Choroid plexus epithelial cell (primary cell): ENCODE results near the gene ABR.
A peak's percentile ranks its signal among the peaks of the same experiment; 100 is the strongest.

Experiments used
- DNase-seq: peaks from one replicate; pipeline ENCODE4 v3.0.0-alpha.2; 2010; ENCODE audit warnings: low read depth
- H3K4me3 ChIP-seq: 2 replicates; pipeline ENCODE4 v1.5.1; 2011; ENCODE audit warnings: low read depth, mild to moderate bottlenecking, control low read depth, low read length, moderate library complexity
- TF ChIP-seq, protein P1 (sequence below): conservative IDR thresholded peaks from 2 replicates; pipeline ENCODE4 v1.5.1; 2011; ENCODE audit warnings: low read depth, mild to moderate bottlenecking, control low read depth, inconsistent platforms, low read length, moderate library complexity

ABR gene

DNA sequence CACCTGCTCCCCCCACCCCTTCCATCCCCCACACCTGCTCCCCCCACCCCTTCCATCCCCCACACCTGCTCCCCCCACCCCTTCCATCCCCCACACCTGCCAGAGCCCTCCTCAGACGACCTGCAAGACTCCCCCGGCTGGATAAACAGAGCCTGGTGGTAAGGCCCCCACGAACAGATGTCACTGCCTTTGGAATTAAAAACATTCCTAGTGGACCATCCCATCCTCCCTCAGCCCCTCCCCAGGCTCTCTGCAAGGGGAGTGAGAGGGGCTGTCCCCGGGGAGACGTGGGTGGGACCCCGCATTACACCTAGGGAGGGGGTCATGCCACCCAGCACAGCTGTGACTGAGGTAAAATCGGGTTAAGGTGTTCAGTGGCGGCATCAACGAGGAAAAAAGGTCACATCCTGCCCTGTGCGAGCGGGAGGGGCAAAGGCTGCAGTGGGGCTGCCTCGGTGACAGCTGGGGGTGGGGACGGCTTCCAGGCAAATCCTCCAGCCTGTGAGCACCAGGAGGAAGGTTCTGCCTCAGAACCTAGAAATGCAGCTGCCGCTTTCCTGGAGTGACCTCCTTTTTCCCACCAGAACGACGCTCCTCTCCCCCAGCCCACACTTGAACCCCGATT, 144.1 kb downstream of the ABR start:
- TF ChIP-seq, protein P1, sequence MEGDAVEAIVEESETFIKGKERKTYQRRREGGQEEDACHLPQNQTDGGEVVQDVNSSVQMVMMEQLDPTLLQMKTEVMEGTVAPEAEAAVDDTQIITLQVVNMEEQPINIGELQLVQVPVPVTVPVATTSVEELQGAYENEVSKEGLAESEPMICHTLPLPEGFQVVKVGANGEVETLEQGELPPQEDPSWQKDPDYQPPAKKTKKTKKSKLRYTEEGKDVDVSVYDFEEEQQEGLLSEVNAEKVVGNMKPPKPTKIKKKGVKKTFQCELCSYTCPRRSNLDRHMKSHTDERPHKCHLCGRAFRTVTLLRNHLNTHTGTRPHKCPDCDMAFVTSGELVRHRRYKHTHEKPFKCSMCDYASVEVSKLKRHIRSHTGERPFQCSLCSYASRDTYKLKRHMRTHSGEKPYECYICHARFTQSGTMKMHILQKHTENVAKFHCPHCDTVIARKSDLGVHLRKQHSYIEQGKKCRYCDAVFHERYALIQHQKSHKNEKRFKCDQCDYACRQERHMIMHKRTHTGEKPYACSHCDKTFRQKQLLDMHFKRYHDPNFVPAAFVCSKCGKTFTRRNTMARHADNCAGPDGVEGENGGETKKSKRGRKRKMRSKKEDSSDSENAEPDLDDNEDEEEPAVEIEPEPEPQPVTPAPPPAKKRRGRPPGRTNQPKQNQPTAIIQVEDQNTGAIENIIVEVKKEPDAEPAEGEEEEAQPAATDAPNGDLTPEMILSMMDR: no peak
- DNase-seq: no peak
- no peak overlapping the region for H3K4me3 ChIP-seq

DNA sequence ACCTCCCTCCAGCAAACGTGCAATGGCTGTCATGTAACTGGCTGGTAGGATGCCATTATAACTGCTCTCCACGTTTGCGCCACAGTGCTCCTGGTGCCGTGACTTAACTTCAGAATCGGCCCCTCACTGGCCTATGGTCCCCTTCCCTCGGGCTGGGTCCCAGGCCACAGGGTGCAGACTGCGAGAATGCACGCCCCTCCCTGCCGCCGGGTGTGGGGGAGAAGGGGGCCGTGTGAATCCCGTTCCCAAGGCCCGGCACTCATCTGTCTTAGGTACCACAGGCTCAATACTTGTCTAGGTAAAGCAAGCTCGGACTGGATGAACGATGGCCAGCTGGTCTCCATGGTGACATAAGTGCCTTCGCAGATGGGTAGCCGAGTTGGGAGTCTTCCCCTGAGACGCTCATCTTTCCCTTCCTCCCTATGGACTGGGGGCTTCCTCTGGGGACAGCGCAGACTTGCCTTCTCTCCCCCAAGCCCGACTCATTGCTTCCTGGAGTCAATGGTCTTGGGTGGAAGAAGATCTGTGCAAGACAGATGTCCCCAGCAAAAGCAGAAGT, 145.1 kb downstream of the ABR start:
- TF ChIP-seq, protein P1: no peak
- H3K4me3 ChIP-seq: no peak overlapping the region
- DNase-seq: no peak

DNA sequence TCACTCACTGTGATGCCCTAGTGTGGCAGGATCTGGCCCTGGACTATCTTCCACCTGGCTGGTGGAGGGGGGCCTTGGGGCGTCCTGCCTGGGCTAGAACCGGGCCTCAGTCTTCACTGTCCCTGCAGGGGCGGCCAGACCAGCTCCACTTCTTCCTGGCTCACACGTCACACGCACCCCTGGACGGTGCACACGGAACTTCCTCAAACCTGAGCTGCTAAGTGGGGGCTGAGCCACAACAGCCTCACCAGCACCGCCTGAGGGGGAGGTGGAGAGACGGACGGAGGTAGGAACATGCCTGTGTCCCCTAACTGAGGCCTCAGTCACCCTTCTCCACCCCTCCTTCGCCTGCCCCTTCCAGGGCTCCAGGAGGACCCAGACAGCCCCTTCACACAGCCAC, 146.3 kb downstream of the ABR start:
- DNase-seq: no peak
- TF ChIP-seq, protein P1: no peak
- no peak overlapping the region for H3K4me3 ChIP-seq

DNA sequence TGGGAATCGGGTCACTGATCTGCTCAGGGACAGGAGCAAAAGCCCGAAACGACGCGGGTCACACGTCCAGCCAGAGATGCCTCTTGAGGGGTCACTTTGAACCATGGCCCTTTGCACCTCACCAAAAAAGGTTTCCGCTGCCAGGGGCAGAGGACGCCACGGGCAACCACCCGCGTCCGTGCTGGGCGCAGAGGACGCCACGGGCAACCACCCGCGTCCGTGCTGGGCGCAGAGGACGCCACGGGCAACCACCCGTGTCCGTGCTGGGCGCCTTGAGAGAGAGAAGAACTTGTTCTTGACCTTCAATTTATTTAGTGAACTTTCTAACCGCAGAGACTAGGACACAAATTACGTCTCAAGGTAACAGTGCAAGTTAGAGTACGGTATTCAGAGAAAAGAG, 147.4 kb downstream of the ABR start:
- no peak overlapping the region for H3K4me3 ChIP-seq
- no peak for DNase-seq
- TF ChIP-seq, protein P1: no peak

DNA sequence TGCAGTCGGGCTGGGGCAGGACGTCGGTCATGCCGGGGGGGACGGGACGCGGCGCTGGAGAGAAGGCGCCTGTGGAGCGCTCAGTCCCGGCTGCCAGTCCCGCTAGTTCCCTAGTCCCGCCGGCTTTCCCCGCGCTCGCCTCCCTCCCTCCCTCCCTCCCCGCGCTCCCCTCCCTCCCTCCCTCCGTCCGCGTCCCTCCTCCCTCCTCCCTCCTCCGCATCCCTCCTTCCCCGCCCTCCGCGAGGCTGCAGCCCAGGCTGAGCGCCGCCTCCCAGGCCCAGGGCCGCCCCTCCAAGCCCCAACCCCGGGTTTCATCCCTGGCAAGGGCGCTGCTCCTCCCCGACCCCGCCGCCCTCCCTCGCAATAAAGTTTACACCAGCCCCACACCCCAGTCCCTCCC, 148.1 kb downstream of the ABR start:
- DNase-seq: peak; percentile 59
- H3K4me3 ChIP-seq: peak overlapping the region; percentile 49
- TF ChIP-seq, protein P1: no peak

DNA sequence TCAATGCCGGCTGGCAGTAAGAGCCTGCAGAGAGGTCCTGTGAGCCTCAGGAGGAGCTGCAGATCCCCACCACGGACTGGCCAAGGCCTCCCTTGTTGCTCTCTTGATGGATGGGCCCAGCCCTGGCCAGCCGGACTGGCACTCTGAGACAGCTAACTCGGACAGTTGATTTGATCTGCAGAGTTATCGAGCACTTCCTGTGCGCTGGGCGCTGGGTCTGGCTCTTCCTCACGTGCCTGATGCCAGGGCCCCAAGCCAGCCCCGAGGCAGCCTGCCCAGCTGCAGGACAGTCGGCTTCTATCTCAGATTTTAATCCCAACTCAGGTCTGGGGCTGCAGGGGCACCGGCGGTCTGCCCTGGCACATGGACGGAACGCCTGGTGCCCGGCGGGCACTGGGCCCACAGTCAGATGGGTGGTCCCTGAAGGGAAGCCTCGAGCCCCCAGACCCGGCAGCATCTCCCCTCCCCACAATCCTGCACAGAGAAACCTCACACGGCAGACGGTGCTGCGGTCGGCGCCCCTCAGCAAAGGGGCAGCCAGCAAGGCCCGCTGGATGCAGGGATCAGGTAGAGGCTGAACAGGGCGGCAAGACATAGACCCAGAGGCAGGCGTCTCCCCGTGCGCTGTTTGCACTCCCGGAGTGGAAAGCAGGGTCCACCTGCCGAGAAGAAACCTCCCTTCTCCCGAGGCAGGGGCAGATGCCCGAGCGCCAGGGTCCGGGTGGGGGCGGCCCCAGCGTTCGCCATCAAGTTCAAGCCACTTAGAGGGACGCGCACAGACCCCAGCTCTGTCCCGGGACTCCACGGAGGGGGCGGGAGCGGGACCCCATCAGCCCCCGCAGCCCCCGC, 148.9 kb downstream of the ABR start:
- H3K4me3 ChIP-seq: peak overlapping the region; percentile 30
- TF ChIP-seq, protein P1: no peak
- peak; percentile 7 for DNase-seq
